IPS-18a (cell line): Measurements from ENCODE around the gene PHETA1.
"Not testable (repeated sequence)": the region's sequence is repeated elsewhere in the genome, so short reads cannot be mapped to it uniquely, and the experiment has no call there.

Source experiments
- H3K27ac ChIP-seq: one replicate; pipeline ENCODE4 v1.5.1; 2013; ENCODE audit warnings: low read length
- H3K27me3 ChIP-seq: one replicate; pipeline ENCODE4 v1.6.1; 2013; ENCODE audit warnings: mild to moderate bottlenecking, low read length; ENCODE audit not compliant: control insufficient read depth, insufficient read depth
- H3K36me3 ChIP-seq: one replicate; pipeline ENCODE4 v1.6.1; 2013; ENCODE audit warnings: low read depth, low read length; ENCODE audit not compliant: control insufficient read depth
- H3K4me1 ChIP-seq: one replicate; pipeline ENCODE4 v1.6.1; 2013; ENCODE audit warnings: low read depth, low read length; ENCODE audit not compliant: control insufficient read depth
- H3K4me3 ChIP-seq: one replicate; pipeline ENCODE4 v1.5.1; 2013; ENCODE audit warnings: low read length
- H3K9ac ChIP-seq: one replicate; pipeline ENCODE4 v1.6.1; 2013; ENCODE audit warnings: mild to moderate bottlenecking, low read length, moderate library complexity
- H3K9me3 ChIP-seq: one replicate; pipeline ENCODE4 v1.6.1; 2013; ENCODE audit warnings: low read depth, low read length; ENCODE audit not compliant: control insufficient read depth

PHETA1 gene

GRCh38 chr12:111339321-111339938 lies 29.5 kb downstream of the PHETA1 start:
- no peaks in the 10 kb centered on the region for H3K27me3 ChIP-seq
- no peak overlapping the region for H3K27ac ChIP-seq
- H3K9me3 ChIP-seq = no peaks in the 10 kb centered on the region
- no peak overlapping the region for H3K9ac ChIP-seq
- no peaks in the 10 kb centered on the region for H3K4me1 ChIP-seq
- H3K36me3 ChIP-seq = no peaks in the 10 kb centered on the region
- H3K4me3 ChIP-seq = no peak overlapping the region

GRCh38 chr12:111338096-111338495 lies 30.8 kb downstream of the PHETA1 start:
- Histone ChIP-seq H3K4me1 (no peaks in the 10 kb centered on the region), H3K27me3 (no peaks in the 10 kb centered on the region)

GRCh38 chr12:111337371-111337770 lies 31.5 kb downstream of the PHETA1 start:
- Histone ChIP-seq H3K27ac (no peak overlapping the region), H3K36me3 (no peaks in the 10 kb centered on the region), H3K27me3 (no peaks in the 10 kb centered on the region), H3K4me3 (no peak overlapping the region), H3K9me3 (no peaks in the 10 kb centered on the region), H3K4me1 (no peaks in the 10 kb centered on the region), H3K9ac (no peak overlapping the region)

More at GRCh38 chr12:111338096-111338495, 30.8 kb downstream of the PHETA1 start:
- Histone ChIP-seq H3K9ac (no peak overlapping the region), H3K4me3 (no peak overlapping the region), H3K9me3 (no peaks in the 10 kb centered on the region), H3K27ac (no peak overlapping the region), H3K36me3 (no peaks in the 10 kb centered on the region)

- H3K27me3 ChIP-seq, H3K9ac ChIP-seq: not testable (repeated sequence)
These were observed 32.5 kb downstream of the PHETA1 start for GRCh38 chr12:111336411-111336810.

GRCh38 chr12:111335811-111336210 lies 33.1 kb downstream of the PHETA1 start:
- Histone ChIP-seq H3K27me3 (no peaks in the 10 kb centered on the region), H3K27ac (no peak overlapping the region), H3K9ac (no peak overlapping the region), H3K9me3 (no peaks in the 10 kb centered on the region), H3K4me1 (no peaks in the 10 kb centered on the region), H3K36me3 (no peaks in the 10 kb centered on the region), H3K4me3 (no peak overlapping the region)

More at GRCh38 chr12:111336411-111336810, 32.5 kb downstream of the PHETA1 start:
- not testable (repeated sequence) for H3K9me3 ChIP-seq, H3K4me1 ChIP-seq, H3K4me3 ChIP-seq, H3K27ac ChIP-seq, H3K36me3 ChIP-seq

GRCh38 chr12:111335301-111335700 lies 33.6 kb downstream of the PHETA1 start:
- H3K9me3 ChIP-seq, H3K36me3 ChIP-seq, H3K27ac ChIP-seq, H3K4me1 ChIP-seq, H3K27me3 ChIP-seq, H3K4me3 ChIP-seq, H3K9ac ChIP-seq: not testable (repeated sequence)

GRCh38 chr12:111334393-111334915 lies 34.4 kb downstream of the PHETA1 start:
- no peaks in the 10 kb centered on the region for H3K9me3 ChIP-seq
- H3K36me3 ChIP-seq = no peaks in the 10 kb centered on the region
- no peaks in the 10 kb centered on the region for H3K4me1 ChIP-seq
- H3K27me3 ChIP-seq = no peaks in the 10 kb centered on the region
- no peak overlapping the region for H3K4me3 ChIP-seq
- H3K27ac ChIP-seq = no peak overlapping the region
- H3K9ac ChIP-seq = no peak overlapping the region

- Histone ChIP-seq H3K27ac (no peak overlapping the region), H3K4me3 (no peak overlapping the region), H3K9me3 (no peaks in the 10 kb centered on the region), H3K9ac (no peak overlapping the region), H3K36me3 (no peaks in the 10 kb centered on the region), H3K27me3 (no peaks in the 10 kb centered on the region), H3K4me1 (no peaks in the 10 kb centered on the region)
These were observed 37.8 kb downstream of the PHETA1 start for GRCh38 chr12:111330800-111331752.

GRCh38 chr12:111328138-111328537 lies 40.8 kb downstream of the PHETA1 start:
- no peaks in the 10 kb centered on the region for H3K4me1 ChIP-seq
- H3K9ac ChIP-seq = no peak overlapping the region
- no peaks in the 10 kb centered on the region for H3K27me3 ChIP-seq
- no peak overlapping the region for H3K4me3 ChIP-seq
- no peak overlapping the region for H3K27ac ChIP-seq
- no peaks in the 10 kb centered on the region for H3K9me3 ChIP-seq
- no peaks in the 10 kb centered on the region for H3K36me3 ChIP-seq

- H3K4me1 ChIP-seq = no peaks in the 10 kb centered on the region
- no peaks in the 10 kb centered on the region for H3K27me3 ChIP-seq
- H3K4me3 ChIP-seq = no peak overlapping the region
These were observed 41.4 kb downstream of the PHETA1 start for GRCh38 chr12:111327474-111327873.

GRCh38 chr12:111322336-111323250 lies 46.3 kb downstream of the PHETA1 start:
- H3K27ac ChIP-seq = no peak overlapping the region
- H3K9ac ChIP-seq = no peak overlapping the region
- H3K4me3 ChIP-seq = no peak overlapping the region
- H3K4me1 ChIP-seq = no peaks in the 10 kb centered on the region
- H3K27me3 ChIP-seq = no peaks in the 10 kb centered on the region
- no peaks in the 10 kb centered on the region for H3K36me3 ChIP-seq
- H3K9me3 ChIP-seq = no peaks in the 10 kb centered on the region

More at GRCh38 chr12:111327474-111327873, 41.4 kb downstream of the PHETA1 start:
- no peak overlapping the region for H3K9ac ChIP-seq
- H3K27ac ChIP-seq = no peak overlapping the region
- no peaks in the 10 kb centered on the region for H3K36me3 ChIP-seq
- no peaks in the 10 kb centered on the region for H3K9me3 ChIP-seq
